ENCODE results near the gene TTC28. TPM values are rescaled to one million over a fixed set of nuclear protein-coding genes. Genes with fewer than 3 reads are reported as not detected.
A peak's percentile ranks its signal among the peaks of the same experiment; 100 is the strongest.

Gene TTC28
- total RNA-seq, 1 donor from 2014 or later: 23.2 TPM

DNA sequence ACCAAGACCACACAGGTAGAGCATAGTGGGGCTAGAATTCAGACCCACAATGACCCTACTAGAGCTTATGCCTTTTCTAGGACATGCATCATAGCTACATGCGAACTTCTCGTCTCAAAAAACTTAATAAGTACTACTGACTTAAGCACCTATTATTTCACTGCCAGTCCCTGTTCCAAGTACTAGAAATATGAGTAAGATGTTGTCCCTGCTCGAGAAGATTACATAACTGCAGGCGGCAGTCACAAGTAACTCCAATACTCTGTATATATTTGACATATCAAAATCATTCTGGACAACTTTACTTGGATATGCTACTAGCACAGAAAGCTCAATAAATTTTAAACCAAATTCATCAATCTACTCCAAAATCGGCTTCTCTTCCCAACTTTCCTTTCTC, 235.0 kb downstream of the TTC28 start:
- Histone ChIP-seq H4K20me1 (ENCODE audit: insufficient read depth, low read length) (no peaks in the 10 kb centered on the region), H3K9ac (ENCODE audit: low read length) (no peak overlapping the region), H3K79me2 (ENCODE audit: insufficient read depth, low read length) (no peaks in the 10 kb centered on the region), H3K4me2 (ENCODE audit: low read length) (no peak overlapping the region), H3K4me1 (ENCODE audit: insufficient read depth, low read length) (peaks cover 8% of the 10 kb centered on the region), H3K4me3 (ENCODE audit: insufficient read depth, low read depth, low read length) (no peak overlapping the region), H3K27ac (ENCODE audit: low read depth, low read length) (no peak overlapping the region), H2AFZ (ENCODE audit: low read depth, low read length) (no peak overlapping the region), H3K36me3 (ENCODE audit: insufficient read depth, low read length) (no peaks in the 10 kb centered on the region), H3K9me3 (ENCODE audit: insufficient read depth, low read depth, low read length) (no peaks in the 10 kb centered on the region), H3K27me3 (ENCODE audit: insufficient read depth, low read length) (no peaks in the 10 kb centered on the region)
- FAIRE-seq: no peak
- Mint-ChIP-seq H3K27me3 (ENCODE audit: low read depth, unreplicated experiment) (no peaks in the 10 kb centered on the region), H3K36me3 (ENCODE audit: low read depth, unreplicated experiment) (no peaks in the 10 kb centered on the region), H3K9me3 (ENCODE audit: unreplicated experiment) (no peaks in the 10 kb centered on the region), H3K4me3 (ENCODE audit: unreplicated experiment) (no peak overlapping the region), H3K27ac (ENCODE audit: unreplicated experiment) (no peak overlapping the region), H3K4me1 (ENCODE audit: low read depth, unreplicated experiment) (peaks cover 11% of the 10 kb centered on the region)
- DNase-seq (ENCODE audit: low read depth): no peak
- TF ChIP-seq, protein P1, sequence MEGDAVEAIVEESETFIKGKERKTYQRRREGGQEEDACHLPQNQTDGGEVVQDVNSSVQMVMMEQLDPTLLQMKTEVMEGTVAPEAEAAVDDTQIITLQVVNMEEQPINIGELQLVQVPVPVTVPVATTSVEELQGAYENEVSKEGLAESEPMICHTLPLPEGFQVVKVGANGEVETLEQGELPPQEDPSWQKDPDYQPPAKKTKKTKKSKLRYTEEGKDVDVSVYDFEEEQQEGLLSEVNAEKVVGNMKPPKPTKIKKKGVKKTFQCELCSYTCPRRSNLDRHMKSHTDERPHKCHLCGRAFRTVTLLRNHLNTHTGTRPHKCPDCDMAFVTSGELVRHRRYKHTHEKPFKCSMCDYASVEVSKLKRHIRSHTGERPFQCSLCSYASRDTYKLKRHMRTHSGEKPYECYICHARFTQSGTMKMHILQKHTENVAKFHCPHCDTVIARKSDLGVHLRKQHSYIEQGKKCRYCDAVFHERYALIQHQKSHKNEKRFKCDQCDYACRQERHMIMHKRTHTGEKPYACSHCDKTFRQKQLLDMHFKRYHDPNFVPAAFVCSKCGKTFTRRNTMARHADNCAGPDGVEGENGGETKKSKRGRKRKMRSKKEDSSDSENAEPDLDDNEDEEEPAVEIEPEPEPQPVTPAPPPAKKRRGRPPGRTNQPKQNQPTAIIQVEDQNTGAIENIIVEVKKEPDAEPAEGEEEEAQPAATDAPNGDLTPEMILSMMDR (IDR thresholded peaks at IDR 0.05; ENCODE audit: insufficient read depth, low read depth, low read length): no peak
- no peak for TF ChIP-seq EZH2 (IDR thresholded peaks at IDR 0.05; ENCODE audit: insufficient read depth, low read length)

DNA sequence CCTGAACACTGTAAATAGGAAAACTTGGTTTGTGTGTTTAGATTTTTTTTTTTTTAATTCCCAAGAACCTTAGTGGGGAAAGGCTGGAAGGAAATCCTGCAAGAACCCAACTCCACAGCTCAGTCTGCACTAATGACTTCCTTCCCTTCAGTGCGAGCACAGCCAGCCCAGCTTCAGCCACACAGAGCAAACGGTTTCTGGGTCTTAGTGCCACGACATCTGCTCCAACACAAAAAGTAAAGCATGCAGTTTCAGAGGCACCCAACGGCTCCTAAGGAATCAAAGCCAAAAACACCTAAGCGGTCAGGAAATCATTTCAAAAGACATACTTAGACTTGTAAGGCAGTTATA, 236.1 kb downstream of the TTC28 start:
- H4K20me1 ChIP-seq (ENCODE audit: insufficient read depth, low read length): no peaks in the 10 kb centered on the region
- H3K4me2 ChIP-seq (ENCODE audit: low read length): peak overlapping the region; percentile 94
- Mint-ChIP-seq H3K9me3 (ENCODE audit: unreplicated experiment) (no peaks in the 10 kb centered on the region), H3K27me3 (ENCODE audit: low read depth, unreplicated experiment) (no peaks in the 10 kb centered on the region), H3K36me3 (ENCODE audit: low read depth, unreplicated experiment) (no peaks in the 10 kb centered on the region), H3K4me3 (ENCODE audit: unreplicated experiment) (peak overlapping the region; percentile 94), H3K4me1 (ENCODE audit: low read depth, unreplicated experiment) (peaks cover 9% of the 10 kb centered on the region), H3K27ac (ENCODE audit: unreplicated experiment) (peak overlapping the region; percentile 94)
- peak overlapping the region; percentile 30 for H3K27ac ChIP-seq (ENCODE audit: low read depth, low read length)
- TF ChIP-seq EZH2 (IDR thresholded peaks at IDR 0.05; ENCODE audit: insufficient read depth, low read length): no peak
- TF ChIP-seq, protein P1 (IDR thresholded peaks at IDR 0.05; ENCODE audit: insufficient read depth, low read depth, low read length): no peak
- H3K27me3 ChIP-seq (ENCODE audit: insufficient read depth, low read length): no peaks in the 10 kb centered on the region
- H3K9ac ChIP-seq (ENCODE audit: low read length): peak overlapping the region; percentile 80
- FAIRE-seq (peak; percentile 69), DNase-seq (ENCODE audit: low read depth) (peak; percentile 72)
- H3K4me1 ChIP-seq (ENCODE audit: insufficient read depth, low read length): peaks cover 8% of the 10 kb centered on the region
- peak overlapping the region; percentile 82 for H2AFZ ChIP-seq (ENCODE audit: low read depth, low read length)
- no peaks in the 10 kb centered on the region for H3K9me3 ChIP-seq (ENCODE audit: insufficient read depth, low read depth, low read length)
- H3K36me3 ChIP-seq (ENCODE audit: insufficient read depth, low read length): no peaks in the 10 kb centered on the region
- no peaks in the 10 kb centered on the region for H3K79me2 ChIP-seq (ENCODE audit: insufficient read depth, low read length)
- peak overlapping the region; percentile 72 for H3K4me3 ChIP-seq (ENCODE audit: insufficient read depth, low read depth, low read length)

DNA sequence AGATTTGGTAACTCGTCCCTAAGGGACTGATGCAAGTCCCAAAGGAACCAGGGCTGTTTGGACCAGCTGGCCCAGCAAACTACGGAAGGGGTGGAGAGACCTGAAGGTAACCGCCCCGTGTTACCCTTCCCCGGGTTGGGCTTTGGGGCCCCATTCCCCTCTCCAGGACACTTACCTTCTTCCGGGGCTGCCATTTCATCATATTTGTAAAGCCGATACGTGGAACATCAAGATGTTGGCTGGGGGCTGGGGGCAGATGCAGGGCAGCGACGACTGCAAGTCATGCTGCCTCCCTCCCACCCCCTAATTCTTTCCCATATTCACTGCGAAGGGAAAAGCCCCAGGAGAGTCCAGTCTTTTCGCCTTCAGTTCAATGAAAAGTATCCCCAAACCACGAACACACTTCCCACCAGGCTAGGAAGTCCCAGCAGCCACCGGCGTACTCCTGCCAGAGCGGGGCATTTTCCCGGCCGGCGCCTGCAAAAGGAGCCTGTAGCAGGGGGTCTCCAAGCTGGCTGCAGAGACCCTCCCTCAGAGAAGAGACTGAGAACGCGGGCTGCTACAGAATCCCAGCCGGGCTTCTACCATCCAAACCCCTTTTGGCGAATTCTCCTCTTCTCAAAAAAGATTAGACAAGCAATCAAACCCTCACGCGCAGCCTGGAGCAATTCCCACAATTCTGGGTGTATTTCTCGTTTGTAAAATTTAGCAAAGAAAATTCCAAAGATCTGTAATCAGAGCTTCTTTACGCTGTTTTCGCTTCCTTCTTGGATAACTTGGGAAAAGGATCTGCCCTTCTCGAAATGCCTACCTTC, 236.7 kb downstream of the TTC28 start:
- H3K27ac ChIP-seq (ENCODE audit: low read depth, low read length): peak overlapping the region; percentile 30
- TF ChIP-seq EZH2 (IDR thresholded peaks at IDR 0.05; ENCODE audit: insufficient read depth, low read length): no peak
- TF ChIP-seq, protein P1 (IDR thresholded peaks at IDR 0.05; ENCODE audit: insufficient read depth, low read depth, low read length): no peak
- Mint-ChIP-seq H3K27ac (ENCODE audit: unreplicated experiment) (peak overlapping the region; percentile 94), H3K9me3 (ENCODE audit: unreplicated experiment) (no peaks in the 10 kb centered on the region), H3K4me1 (ENCODE audit: low read depth, unreplicated experiment) (peaks cover 9% of the 10 kb centered on the region), H3K36me3 (ENCODE audit: low read depth, unreplicated experiment) (no peaks in the 10 kb centered on the region), H3K4me3 (ENCODE audit: unreplicated experiment) (peak overlapping the region; percentile 94), H3K27me3 (ENCODE audit: low read depth, unreplicated experiment) (no peaks in the 10 kb centered on the region)
- no peaks in the 10 kb centered on the region for H3K27me3 ChIP-seq (ENCODE audit: insufficient read depth, low read length)
- FAIRE-seq (no peak), DNase-seq (ENCODE audit: low read depth) (peak; percentile 30)
- H3K9me3 ChIP-seq (ENCODE audit: insufficient read depth, low read depth, low read length): no peaks in the 10 kb centered on the region
- peak overlapping the region; percentile 94 for H3K4me2 ChIP-seq (ENCODE audit: low read length)
- H3K79me2 ChIP-seq (ENCODE audit: insufficient read depth, low read length): no peaks in the 10 kb centered on the region
- peak overlapping the region; percentile 72 for H3K4me3 ChIP-seq (ENCODE audit: insufficient read depth, low read depth, low read length)
- H3K4me1 ChIP-seq (ENCODE audit: insufficient read depth, low read length): peaks cover 8% of the 10 kb centered on the region
- no peaks in the 10 kb centered on the region for H3K36me3 ChIP-seq (ENCODE audit: insufficient read depth, low read length)
- peak overlapping the region; percentile 80 for H3K9ac ChIP-seq (ENCODE audit: low read length)
- H4K20me1 ChIP-seq (ENCODE audit: insufficient read depth, low read length): no peaks in the 10 kb centered on the region
- peak overlapping the region; percentile 82 for H2AFZ ChIP-seq (ENCODE audit: low read depth, low read length)
